NCI-H82 (cell line): ENCODE data around the gene CFL1.
A peak's percentile ranks its signal among the peaks of the same experiment; 100 is the strongest.
"Not testable (repeated sequence)": the region's sequence is repeated elsewhere in the genome, so short reads cannot be mapped to it uniquely, and the experiment has no call there.

Source experiments
- DNase-seq: peaks from one replicate; lab custom pipeline; 2025; lab: John Stamatoyannopoulos, UW

The CFL1 gene

GRCh38 chr11:65856689-65857499 lies 1.1 kb downstream of the CFL1 start:
- DNase-seq = peak; percentile 68

DNA sequence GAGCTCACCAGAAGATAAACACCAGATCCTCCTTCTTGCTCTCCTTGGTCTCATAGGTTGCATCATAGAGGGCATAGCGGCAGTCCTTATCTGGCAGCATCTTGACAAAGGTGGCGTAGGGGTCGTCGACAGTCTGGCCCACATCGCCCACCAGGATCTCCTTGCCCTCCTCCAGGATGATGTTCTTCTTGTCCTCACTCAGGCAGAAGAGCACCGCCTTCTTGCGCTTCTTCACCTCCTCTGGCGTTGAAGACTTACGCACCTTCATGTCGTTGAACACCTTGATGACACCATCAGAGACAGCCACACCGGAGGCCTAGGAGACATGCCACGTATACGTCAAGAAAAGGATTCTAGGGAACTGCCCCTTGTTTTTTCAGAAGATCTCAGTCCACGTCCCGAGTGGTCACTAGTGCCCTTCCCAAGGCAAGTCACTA lies 2.0 kb downstream of the CFL1 start:
- DNase-seq = no peak

- DNase-seq = no peak
Observed at GRCh38 chr11:65854852-65855837, 2.8 kb downstream of the CFL1 start.

GRCh38 chr11:65854161-65854592 lies 3.8 kb downstream of the CFL1 start:
- no peak for DNase-seq

GRCh38 chr11:65853246-65853979 lies 4.6 kb downstream of the CFL1 start:
- DNase-seq = peak; percentile 30

DNA sequence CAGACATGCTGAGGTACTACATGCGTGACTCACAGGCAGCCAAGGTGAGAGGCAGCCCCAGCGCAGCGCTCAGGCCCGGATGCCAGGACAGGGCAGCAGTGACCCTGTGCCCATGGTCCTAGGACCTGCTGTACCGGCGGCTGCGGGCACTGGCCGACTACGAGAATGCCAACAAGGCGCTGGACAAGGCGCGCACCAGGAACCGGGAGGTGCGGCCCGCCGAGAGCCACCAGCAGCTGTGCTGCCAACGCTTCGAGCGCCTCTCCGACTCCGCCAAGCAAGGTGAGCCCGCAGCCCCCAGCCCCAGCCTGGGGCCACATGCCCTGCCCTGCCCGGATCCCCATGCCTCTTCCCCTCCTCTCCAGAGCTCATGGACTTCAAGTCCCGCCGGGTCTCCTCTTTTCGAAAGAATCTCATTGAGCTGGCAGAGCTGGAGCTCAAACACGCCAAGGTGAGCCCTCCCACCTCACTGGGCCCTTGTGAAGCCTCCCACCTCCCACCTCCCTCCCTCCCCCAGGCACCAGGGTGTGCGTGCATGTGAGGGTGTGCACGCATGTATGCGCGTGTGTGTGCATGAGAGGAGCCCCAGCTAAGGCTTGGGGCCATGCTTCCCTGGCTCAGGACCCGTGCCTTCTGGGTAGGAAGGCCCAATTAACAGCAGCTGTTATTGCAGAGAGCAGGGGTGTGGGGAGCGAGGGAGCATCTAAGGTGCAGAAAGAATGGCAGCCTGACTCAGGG lies 5.3 kb downstream of the CFL1 start:
- no peak for DNase-seq

DNA sequence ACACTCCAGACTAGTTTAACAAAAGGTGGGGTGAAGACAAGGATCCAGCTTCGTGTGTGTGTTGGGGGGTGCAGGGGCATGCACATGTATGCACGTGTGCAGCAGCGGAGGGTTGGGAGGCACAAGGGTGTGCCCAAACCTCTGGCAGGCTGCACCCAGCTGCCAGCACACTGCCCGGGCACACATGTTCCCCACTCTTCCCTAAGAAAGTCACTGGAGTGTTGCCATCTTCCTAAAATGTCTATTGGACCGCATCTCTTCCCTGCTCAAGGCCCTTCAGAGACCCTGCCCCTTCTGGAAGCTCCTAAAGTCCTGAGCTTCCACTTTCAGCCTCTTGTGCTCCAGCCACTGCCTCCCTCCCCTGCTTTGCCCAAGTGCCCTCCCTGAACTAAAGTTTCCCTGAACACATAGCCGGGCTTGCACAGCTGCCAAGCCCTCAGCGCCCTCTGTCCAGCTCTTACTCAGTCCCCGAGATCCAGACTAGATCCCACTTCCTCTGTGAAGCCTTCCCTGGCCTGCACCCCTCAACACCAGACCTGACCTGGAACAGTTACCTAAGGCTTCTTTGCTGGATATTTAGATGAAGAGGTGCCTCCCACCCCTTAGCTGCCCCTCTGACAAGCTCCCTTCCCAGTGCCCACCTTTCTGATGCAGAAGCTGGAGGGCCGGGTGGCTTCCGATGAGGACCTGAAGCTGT lies 6.0 kb downstream of the CFL1 start:
- DNase-seq = no peak

GRCh38 chr11:65851083-65851579 lies 6.8 kb downstream of the CFL1 start:
- DNase-seq = peak; percentile 78

- no peak for DNase-seq
Observed at GRCh38 chr11:65850217-65851082, 7.5 kb downstream of the CFL1 start.

DNA sequence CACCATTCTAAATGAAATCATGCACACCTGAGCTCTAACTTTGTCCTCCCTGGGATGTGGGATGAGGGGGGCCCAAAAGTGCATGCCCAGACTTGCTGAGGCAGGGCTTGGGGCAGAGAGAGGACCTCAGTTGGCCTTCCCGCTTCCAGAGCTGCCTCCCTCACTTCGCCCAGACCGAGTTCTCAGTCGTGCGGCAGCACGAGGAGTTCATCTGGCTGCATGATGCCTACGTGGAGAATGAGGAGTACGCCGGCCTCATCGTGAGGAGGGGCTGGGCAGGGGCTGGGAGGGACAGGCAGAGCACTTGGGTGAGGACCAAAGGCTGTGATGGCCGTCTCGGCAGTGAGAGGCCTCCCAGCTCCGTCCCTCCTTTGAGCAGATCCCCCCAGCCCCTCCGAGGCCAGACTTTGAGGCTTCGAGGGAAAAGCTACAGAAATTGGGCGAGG lies 8.2 kb downstream of the CFL1 start:
- DNase-seq = no peak

GRCh38 chr11:65849366-65849765 lies 8.6 kb downstream of the CFL1 start:
- no peak for DNase-seq

- DNase-seq = not testable (repeated sequence)
Observed at GRCh38 chr11:65848693-65849092, 9.3 kb downstream of the CFL1 start.

GRCh38 chr11:65847746-65848145 lies 10.2 kb downstream of the CFL1 start:
- no peak for DNase-seq

DNA sequence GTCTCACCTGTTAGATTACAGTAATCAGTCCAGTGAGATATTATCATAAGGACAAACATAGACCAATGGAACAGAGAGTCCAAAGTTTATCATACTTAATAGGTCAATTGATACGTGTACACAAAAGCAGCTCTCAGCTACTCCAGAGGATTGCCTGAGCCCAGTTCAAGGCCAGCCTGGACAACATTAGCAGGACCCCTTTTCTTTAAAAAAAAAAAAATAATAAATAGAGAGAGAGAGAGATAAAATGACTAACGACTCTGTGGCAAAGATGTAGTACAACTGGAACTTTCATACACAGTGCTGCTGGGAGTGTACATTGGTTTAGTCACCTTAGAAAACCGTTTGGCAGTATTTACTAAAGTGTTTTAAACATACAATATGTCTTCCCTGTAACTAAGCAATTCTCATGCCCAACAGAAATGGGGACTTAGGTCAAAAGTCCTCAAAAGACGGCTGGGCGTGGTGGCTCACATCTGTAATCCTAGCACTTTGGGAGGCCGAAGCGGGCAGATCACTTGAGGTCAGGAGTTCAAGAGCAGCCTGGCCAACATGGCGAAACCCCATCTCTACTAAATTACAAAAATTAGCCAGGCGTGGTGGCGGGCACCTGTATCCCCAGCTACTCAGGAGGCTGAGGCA lies 13.6 kb downstream of the CFL1 start:
- no peak for DNase-seq

DNA sequence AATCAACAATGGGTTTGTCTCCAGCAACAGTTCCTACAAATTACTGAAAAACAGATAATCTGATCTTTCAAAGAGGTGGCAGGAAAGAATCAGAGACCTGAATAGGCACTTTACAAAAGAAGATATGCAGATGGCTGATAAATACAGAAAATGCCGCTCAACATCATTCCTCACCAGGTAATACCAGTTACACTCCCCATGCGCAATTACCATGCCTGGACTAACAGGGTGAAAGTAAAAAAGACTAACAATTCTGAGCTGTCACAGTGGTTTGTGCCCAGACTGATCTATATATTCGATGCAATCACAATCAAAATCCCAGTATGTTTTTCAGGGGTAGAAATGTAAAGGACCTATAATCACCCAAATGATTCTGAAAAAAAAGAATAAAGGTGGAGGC lies 14.2 kb downstream of the CFL1 start:
- DNase-seq = no peak

GRCh38 chr11:65842144-65842543 lies 15.8 kb downstream of the CFL1 start:
- DNase-seq = no peak

GRCh38 chr11:65834202-65834601 lies 23.8 kb downstream of the CFL1 start:
- DNase-seq = no peak

DNA sequence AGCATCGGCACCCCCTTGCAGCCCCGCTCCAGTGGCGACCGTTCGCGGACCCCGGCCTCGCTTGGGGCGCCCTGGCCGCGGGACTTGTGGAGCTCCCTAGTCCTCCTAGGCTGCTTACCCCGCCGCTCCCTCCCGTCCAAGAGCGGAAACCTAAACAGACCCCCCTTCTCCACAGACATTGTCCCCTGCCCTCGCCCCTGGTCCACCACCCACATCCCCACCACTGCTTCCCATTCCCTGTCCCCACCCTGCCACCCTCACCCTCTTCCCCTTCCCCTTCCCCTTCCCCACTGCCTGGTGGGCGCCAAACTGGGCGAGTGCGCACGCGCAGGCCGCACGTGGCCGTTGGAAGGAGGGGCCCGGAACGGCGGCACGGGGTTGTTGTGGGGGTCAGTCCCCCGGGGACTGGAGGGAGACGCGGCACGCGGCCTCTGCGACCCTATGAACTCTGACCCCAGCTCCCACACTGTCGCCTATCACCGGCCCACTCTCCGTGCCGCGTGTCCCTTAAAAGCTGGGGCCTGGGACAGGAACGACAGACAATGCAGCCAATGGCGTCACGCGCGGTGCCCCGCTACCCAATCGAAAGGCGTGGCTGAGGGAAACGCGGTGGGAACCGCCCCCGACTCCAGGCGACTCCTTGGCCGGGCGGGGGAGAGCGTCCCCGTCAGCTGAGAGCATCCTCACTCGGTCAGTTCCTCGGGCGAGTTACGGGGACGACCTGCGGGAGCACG lies 24.5 kb downstream of the CFL1 start, which contains the start of gene SNX32:
SNX32 (plus strand) TSS at position 667 of the 734 bp plus-strand sequence. CDS start 103 bp downstream, outside the sequence.
- DNase-seq = peak; percentile 95
